Progenitor cell of endocrine pancreas (in vitro differentiated cells): Measurements from ENCODE around the gene TTC9. TPM values are rescaled to one million over a fixed set of nuclear protein-coding genes. Genes with fewer than 3 reads are reported as not detected.

Experiments
- DNase-seq: peaks from one replicate; pipeline ENCODE4 v3.0.0; 2021; ENCODE audit warnings: low spot score; ENCODE audit not compliant: unreplicated experiment
- H3K27ac Mint-ChIP-seq: 2 replicates; pipeline ENCODE4 v1.8.0; 2021; ENCODE audit warnings: mild to moderate bottlenecking, moderate library complexity, mixed read lengths
- H3K27me3 Mint-ChIP-seq: 2 replicates; pipeline ENCODE4 v1.8.0; 2021; ENCODE audit warnings: mixed read lengths
- H3K36me3 Mint-ChIP-seq: 2 replicates; pipeline ENCODE4 v1.8.0; 2022; ENCODE audit warnings: mixed read lengths; ENCODE audit not compliant: insufficient read depth
- H3K4me1 Mint-ChIP-seq: 2 replicates; pipeline ENCODE4 v1.8.0; 2021; ENCODE audit warnings: low read depth, mixed read lengths
- H3K4me3 Mint-ChIP-seq: 2 replicates; pipeline ENCODE4 v1.8.0; 2021; ENCODE audit warnings: low read depth, mild to moderate bottlenecking, moderate library complexity, mixed read lengths
- H3K9me3 Mint-ChIP-seq: 2 replicates; pipeline ENCODE4 v1.8.0; 2021; ENCODE audit warnings: low read depth, mixed read lengths
- total RNA-seq: library from RNA; stranded (reverse); gene quantifications from 2 replicates; pipeline ENCODE4 v1.2.1, GENCODE V29; 2021
- TF ChIP-seq, protein P1 (sequence below): fragments of 200-600 bp; sonication (generic); IDR thresholded peaks from one replicate; pipeline ENCODE4 v1.5.0; 2021; ENCODE audit warnings: antibody characterized with exemption, mild to moderate bottlenecking; ENCODE audit not compliant: unreplicated experiment

TTC9 gene
- total RNA-seq, 1 donor from 2014 or later = 8.2 TPM

DNA sequence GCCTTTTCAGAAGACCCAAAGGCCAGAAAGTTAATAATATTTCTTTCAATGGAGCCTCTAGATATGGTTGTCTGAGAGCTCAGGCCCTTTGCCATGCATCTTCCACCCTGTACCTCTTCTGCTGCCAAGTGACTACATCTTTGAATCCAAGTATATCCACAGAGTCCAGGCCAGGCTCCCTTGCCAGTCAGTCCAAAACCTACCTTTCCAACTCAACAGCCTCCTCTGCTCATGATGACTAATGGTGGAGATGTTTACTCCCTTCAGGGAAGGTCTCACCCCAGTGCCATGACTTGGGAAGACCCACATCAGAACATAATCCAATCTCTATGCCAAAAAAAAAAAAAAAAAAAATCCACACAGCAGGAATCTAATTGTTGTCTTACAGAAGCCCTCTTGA is 20.4 kb downstream of the TTC9 start:
- Mint-ChIP-seq H3K4me1 (peaks cover 20% of the 10 kb centered on the region), H3K27me3 (no peaks in the 10 kb centered on the region), H3K4me3 (no peak overlapping the region), H3K36me3 (peaks cover 3% of the 10 kb centered on the region), H3K27ac (no peak overlapping the region), H3K9me3 (no peaks in the 10 kb centered on the region)
- no peak for DNase-seq
- TF ChIP-seq, protein P1, sequence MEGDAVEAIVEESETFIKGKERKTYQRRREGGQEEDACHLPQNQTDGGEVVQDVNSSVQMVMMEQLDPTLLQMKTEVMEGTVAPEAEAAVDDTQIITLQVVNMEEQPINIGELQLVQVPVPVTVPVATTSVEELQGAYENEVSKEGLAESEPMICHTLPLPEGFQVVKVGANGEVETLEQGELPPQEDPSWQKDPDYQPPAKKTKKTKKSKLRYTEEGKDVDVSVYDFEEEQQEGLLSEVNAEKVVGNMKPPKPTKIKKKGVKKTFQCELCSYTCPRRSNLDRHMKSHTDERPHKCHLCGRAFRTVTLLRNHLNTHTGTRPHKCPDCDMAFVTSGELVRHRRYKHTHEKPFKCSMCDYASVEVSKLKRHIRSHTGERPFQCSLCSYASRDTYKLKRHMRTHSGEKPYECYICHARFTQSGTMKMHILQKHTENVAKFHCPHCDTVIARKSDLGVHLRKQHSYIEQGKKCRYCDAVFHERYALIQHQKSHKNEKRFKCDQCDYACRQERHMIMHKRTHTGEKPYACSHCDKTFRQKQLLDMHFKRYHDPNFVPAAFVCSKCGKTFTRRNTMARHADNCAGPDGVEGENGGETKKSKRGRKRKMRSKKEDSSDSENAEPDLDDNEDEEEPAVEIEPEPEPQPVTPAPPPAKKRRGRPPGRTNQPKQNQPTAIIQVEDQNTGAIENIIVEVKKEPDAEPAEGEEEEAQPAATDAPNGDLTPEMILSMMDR = no peak

DNA sequence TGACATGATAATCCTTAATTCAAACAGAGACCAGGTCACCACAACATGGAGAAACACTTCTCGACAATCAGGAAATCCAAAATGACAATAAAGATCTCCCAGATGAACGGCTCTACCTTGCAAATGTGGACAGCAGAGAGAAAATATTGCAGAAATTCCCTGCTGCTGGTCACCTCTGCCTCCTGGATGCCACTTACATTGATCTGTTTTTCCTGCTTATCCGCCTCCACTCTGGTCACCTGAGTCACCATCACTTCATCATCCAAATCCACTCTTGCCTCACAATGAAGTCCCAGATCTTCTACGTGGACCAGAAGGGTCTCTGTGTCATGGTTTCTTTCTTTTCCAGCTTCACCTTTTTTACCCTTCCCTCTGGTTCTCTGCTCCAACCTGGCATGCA is 21.1 kb downstream of the TTC9 start:
- Mint-ChIP-seq H3K36me3 (peaks cover 3% of the 10 kb centered on the region), H3K9me3 (no peaks in the 10 kb centered on the region), H3K4me1 (peaks cover 20% of the 10 kb centered on the region), H3K4me3 (no peak overlapping the region), H3K27ac (peak overlapping the region; percentile 47), H3K27me3 (no peaks in the 10 kb centered on the region)
- DNase-seq = no peak
- TF ChIP-seq, protein P1 = no peak

DNA sequence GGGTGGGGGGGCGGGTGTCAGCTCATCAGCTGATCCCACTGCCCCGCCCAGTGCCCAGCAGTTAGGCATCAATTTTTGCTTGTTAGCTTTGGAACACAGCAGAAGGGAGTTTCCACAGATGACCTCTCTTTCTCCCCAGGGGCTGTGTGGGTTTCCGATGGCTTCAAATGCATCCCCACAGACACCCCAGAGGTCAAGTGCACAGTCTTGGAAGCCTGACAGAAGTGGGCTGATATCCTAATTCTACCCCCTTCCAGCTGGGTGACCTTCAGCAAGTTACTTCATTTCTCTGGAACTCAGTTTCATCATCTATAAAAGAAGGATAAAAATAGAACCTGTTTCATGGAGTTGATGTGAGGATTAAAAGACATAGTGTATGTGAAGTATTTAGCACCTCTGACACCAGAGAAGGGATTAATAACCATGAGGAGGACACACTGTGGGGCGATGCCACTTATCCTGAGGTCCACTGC is 22.0 kb downstream of the TTC9 start:
- DNase-seq = no peak
- Mint-ChIP-seq H3K27me3 (no peaks in the 10 kb centered on the region), H3K4me3 (no peak overlapping the region), H3K27ac (no peak overlapping the region), H3K9me3 (no peaks in the 10 kb centered on the region), H3K36me3 (peaks cover 5% of the 10 kb centered on the region), H3K4me1 (peaks cover 20% of the 10 kb centered on the region)
- TF ChIP-seq, protein P1 = no peak

DNA sequence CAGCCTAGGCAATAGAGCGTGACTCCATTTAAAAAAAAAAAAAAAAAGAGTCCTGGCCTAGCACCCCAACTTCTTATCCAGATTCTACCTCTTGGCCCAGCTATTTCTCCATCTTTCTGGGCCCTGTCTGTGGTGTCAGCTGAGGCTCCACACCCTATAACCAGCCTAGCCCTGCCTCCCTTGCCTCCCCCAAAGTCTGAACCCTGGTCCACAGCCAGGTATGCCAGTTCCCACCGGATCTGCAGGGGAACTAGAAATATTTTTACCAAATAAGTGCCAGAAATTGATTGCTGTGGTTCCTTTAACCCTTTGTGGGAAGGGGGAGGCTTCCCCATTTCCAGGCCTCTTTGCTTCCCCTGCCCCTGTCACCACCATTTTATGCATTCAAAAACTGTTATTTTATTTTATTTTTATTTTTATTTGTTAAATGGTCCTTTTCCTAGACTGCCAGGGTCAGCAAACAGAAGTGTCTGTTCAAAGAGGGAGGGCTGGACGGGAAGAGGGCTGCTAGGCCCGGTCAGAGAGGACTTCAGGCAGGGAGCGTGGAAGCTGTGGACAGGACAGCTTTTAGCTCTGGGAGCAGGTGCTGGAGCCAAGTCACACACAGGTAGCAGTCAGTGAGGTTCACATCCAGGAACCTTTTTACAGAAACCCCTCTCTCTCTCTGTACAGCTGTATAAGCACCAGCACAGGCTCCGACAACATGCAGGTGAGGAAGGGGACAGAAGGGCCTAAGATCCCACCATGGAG is 23.2 kb downstream of the TTC9 start:
- no peaks in the 10 kb centered on the region for H3K27me3 Mint-ChIP-seq
- peak overlapping the region; percentile 88 for H3K27ac Mint-ChIP-seq
- H3K4me3 Mint-ChIP-seq = no peak overlapping the region
- DNase-seq = no peak
- TF ChIP-seq, protein P1 = no peak
- H3K36me3 Mint-ChIP-seq = peaks cover 5% of the 10 kb centered on the region
- H3K9me3 Mint-ChIP-seq = no peaks in the 10 kb centered on the region
- peaks cover 20% of the 10 kb centered on the region for H3K4me1 Mint-ChIP-seq

DNA sequence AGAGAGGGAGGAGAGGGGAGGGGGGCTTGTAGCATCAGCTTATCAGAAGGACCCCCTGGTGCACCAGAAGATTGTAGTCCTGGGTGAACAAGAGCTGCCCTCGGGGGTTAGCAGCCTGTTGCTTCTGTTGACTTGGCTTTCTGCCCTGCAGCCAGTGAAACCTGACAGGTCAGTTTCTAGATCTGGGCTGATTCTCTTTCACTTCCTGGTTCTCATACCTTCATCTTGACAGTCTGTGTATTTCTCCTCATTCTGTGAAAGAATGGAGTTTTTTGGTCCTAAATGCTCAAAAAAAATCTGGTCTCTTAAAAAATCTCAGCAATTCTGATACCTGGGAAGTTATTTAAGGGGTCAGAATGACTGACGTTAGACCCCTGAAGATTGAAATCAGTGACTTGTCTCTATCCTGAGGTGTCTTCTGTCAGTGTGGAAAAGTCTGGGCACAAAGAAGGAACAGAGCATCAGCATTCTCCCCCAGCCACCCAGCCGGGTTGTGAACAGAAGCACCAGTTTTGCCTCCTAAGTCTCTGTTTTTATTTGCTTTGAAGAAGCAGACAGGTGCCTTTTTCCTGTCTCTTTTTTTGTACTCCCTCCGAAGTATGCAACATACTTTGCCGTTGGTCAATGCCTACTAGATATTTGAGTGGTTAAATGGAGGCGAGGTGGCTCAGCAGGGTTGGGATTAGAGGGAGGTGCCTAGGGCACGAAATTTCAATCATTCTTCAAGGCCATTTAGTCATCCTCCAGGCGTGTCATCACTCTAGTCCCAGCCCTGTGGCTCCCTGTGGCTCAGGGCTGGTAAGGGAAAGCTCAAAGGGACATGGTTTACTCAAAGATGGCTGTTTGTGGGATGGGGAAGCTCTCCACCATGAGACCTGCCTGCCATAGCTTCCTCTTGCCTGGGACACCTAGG is 24.0 kb downstream of the TTC9 start:
- peak overlapping the region; percentile 88 for H3K27ac Mint-ChIP-seq
- H3K4me3 Mint-ChIP-seq = no peak overlapping the region
- H3K9me3 Mint-ChIP-seq = no peaks in the 10 kb centered on the region
- H3K27me3 Mint-ChIP-seq = no peaks in the 10 kb centered on the region
- no peak for DNase-seq
- H3K36me3 Mint-ChIP-seq = peaks cover 5% of the 10 kb centered on the region
- H3K4me1 Mint-ChIP-seq = peaks cover 20% of the 10 kb centered on the region
- TF ChIP-seq, protein P1 = no peak
